D721Med (cell line): ENCODE data around the gene FBXO3.

Experiments
- DNase-seq: peaks from one replicate; pipeline ENCODE4 v3.0.0; 2011; ENCODE audit warnings: low spot score; ENCODE audit not compliant: insufficient read length
- FAIRE-seq: peaks from 2 replicates; lab custom pipeline; 2011; peaks lifted over from hg19 to GRCh38; lab: Jason Lieb, UNC
- TF ChIP-seq, protein P1 (sequence below): IDR thresholded peaks from 2 replicates; pipeline ENCODE4 v1.5.1; 2012; ENCODE audit warnings: mild to moderate bottlenecking, control low read depth; ENCODE audit not compliant: insufficient read depth; ENCODE audit errors: missing control alignments

Gene FBXO3

GRCh38 chr11:33725496-33725895 is 48.8 kb downstream of the FBXO3 start:
- FAIRE-seq (no peak), DNase-seq (no peak)
- TF ChIP-seq, protein P1, sequence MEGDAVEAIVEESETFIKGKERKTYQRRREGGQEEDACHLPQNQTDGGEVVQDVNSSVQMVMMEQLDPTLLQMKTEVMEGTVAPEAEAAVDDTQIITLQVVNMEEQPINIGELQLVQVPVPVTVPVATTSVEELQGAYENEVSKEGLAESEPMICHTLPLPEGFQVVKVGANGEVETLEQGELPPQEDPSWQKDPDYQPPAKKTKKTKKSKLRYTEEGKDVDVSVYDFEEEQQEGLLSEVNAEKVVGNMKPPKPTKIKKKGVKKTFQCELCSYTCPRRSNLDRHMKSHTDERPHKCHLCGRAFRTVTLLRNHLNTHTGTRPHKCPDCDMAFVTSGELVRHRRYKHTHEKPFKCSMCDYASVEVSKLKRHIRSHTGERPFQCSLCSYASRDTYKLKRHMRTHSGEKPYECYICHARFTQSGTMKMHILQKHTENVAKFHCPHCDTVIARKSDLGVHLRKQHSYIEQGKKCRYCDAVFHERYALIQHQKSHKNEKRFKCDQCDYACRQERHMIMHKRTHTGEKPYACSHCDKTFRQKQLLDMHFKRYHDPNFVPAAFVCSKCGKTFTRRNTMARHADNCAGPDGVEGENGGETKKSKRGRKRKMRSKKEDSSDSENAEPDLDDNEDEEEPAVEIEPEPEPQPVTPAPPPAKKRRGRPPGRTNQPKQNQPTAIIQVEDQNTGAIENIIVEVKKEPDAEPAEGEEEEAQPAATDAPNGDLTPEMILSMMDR = no peak

- DNase-seq (no peak), FAIRE-seq (no peak)
- TF ChIP-seq, protein P1 = no peak
Measured at GRCh38 chr11:33724644-33725035, 49.7 kb downstream of the FBXO3 start.

DNA sequence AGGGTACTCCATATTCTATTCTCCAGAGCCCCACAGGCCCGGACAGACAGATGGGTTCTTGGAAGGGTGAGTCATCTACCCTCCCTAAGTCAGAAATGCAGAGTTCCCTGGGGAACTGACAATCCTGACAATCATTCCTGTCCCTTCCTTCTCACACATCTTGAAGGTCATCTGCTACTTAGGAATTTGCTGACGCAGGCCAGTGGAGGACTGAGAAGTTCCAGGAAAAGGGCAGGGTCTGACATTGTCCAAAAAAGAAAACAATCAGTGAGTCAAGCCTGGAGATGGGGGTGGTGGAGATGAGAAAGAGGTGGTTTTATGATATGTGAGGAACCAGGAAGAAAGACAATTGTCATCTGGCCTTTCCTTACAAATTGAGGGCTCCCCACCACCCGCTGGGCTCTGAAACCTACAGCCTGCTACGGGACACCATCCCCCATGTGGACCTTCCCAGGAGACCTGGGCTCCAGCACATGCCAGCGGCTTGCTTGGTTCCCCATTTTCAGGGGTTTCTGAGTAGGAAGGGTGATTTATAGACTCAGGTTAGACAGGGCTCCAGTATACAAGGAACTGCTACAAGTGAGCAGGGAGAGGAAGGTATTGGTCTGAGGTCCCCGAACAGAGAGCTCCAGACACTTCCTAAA is 51.0 kb downstream of the FBXO3 start:
- TF ChIP-seq, protein P1 = no peak
- FAIRE-seq = no peak

GRCh38 chr11:33722590-33723234 is 51.6 kb downstream of the FBXO3 start:
- no peak for FAIRE-seq
- no peak for DNase-seq
- TF ChIP-seq, protein P1 = no peak

More for the DNA sequence above, 51.0 kb downstream of the FBXO3 start:
- DNase-seq = no peak

DNA sequence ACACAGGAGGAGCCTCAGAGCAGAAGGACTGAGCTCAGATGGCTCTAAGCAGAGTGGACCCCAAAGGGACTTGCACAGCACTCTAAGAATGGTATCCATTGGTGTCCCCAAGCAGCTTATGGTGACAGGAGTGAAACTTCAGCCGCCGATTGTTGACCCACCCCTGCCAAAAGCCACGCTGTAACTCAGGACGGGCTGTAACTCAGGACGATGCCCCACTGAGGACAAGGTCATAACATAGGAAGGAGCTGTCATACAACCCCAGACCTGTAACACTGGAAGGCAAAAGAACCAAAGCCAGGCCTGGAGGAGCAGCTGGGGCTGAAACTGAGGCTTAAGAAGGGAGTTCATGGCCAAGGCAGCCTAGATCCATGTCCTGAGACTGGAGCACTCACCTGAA is 52.3 kb downstream of the FBXO3 start:
- DNase-seq (no peak), FAIRE-seq (no peak)
- TF ChIP-seq, protein P1 = no peak

DNA sequence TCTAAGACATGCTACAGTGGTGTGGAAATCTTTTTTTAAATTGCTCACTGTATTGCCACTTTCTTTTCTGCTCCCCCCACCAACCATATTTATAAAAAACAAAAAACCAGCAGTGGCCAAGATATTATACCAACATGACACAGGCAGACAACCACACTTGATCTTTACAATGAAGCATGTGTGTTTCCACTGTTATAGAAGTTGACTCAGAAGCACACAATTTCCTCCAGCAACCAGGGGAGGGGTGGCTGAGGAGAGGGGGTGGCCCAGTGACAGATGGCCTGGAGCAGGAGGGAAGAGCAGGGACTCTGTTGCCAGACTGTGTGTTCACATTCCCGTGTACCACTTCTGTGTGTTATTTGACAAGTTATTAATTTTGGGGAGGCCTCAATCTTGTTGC is 52.9 kb downstream of the FBXO3 start:
- DNase-seq (no peak), FAIRE-seq (no peak)
- TF ChIP-seq, protein P1 = no peak

DNA sequence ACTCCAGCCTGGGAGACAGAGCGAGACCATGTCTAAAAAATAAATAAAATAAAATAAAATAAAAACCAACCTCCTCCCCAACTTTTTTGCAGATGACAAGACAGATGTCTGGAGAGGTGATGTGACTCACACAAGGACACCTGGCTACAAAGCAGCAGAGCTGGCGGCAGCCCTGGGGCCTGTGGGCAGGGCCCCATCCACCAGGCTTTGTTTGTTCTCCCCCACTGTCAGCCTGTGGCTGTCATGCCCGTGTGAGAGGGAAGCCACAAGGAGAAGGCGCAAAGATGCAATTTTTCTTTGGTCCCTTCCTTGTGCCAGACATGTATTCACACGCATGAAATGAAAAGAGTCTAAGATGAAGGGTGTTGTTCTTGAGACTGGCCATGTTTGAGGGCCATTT is 54.7 kb downstream of the FBXO3 start:
- TF ChIP-seq, protein P1 = no peak
- no peak for FAIRE-seq
- DNase-seq = no peak
